ENCODE data around the gene HCN1. TPM values are rescaled to one million over a fixed set of nuclear protein-coding genes. Genes with fewer than 3 reads are reported as not detected.

Gene HCN1
- total and polyA plus RNA-seq, 2 of the 8 experiments (the other 6 are each of a cell fraction or from before 2014, with no cell fraction given), result 1.1 to 6.7 TPM

- no peak for TF ChIP-seq CHD7 (IDR thresholded peaks at IDR 0.05; ENCODE audit: insufficient replicate concordance, low read length)
- TF ChIP-seq CHD1 (IDR thresholded peaks at IDR 0.05; ENCODE audit: low read depth, low read length), result no peak
- TF ChIP-seq POLR2AphosphoS5 (IDR thresholded peaks at IDR 0.05; ENCODE audit: low read depth, low read length), result no peak
- TF ChIP-seq ATF3 (IDR thresholded peaks at IDR 0.05; ENCODE audit: insufficient read depth, low read depth, low read length), result no peak
- no peak for TF ChIP-seq KDM4A (IDR thresholded peaks at IDR 0.05; ENCODE audit: low read depth, low read length, severe bottlenecking)
- no peak for TF ChIP-seq YY1 (IDR thresholded peaks at IDR 0.05; ENCODE audit: low read depth, low read length)
- no peak for TF ChIP-seq SIRT6 (IDR thresholded peaks at IDR 0.05; ENCODE audit: low read length)
- no peak for TF ChIP-seq CHD2 (IDR thresholded peaks at IDR 0.05; ENCODE audit: low read length)
- no peak for TF ChIP-seq ASH2L (IDR thresholded peaks at IDR 0.05; ENCODE audit: low read length)
- no peak for TF ChIP-seq BCL11A (IDR thresholded peaks at IDR 0.05; ENCODE audit: low read depth in 2 of 2, low read length in 2 of 2)
- TF ChIP-seq CTBP2 (IDR thresholded peaks at IDR 0.05; ENCODE audit: borderline replicate concordance, insufficient read depth, insufficient read length, low read length), result no peak
- TF ChIP-seq FOSL1 (IDR thresholded peaks at IDR 0.05; ENCODE audit: insufficient read depth, low read depth, low read length), result no peak
- TF ChIP-seq BACH1 (IDR thresholded peaks at IDR 0.05; ENCODE audit: low read length), result no peak
Observed at GRCh38 chr5:45261125-45261524, 435.1 kb downstream of the HCN1 start (continued).

All from H1 (cell line).